Uterus (tissue), 4 donors: ENCODE results near the gene GBA2. TPM values are rescaled to one million over a fixed set of nuclear protein-coding genes. Genes with fewer than 3 reads are reported as not detected.

Source experiments
- DNase-seq, 2 donors: peaks; one replicate each; pipeline ENCODE4 v3.0.0-alpha.2; 2019 to 2020
- H3K27ac ChIP-seq, 2 donors: fragments of 200-600 bp; sonication (generic); 1 replicate in 1 of 2; 2 replicates in 1 of 2; pipeline ENCODE4 v1.5.1; 2016 to 2018
- H3K27me3 ChIP-seq, 2 donors: fragments of 200-600 bp; sonication (generic); one replicate each; pipeline ENCODE4 v1.5.1; 2018 to 2019; ENCODE audit warnings: control low read depth in 1 of 2
- H3K36me3 ChIP-seq, 2 donors: fragments of 200-600 bp; sonication (generic); one replicate each; pipeline ENCODE4 v1.5.1; 2019; ENCODE audit warnings: control low read depth in 1 of 2
- H3K4me1 ChIP-seq, 2 donors: fragments of 200-600 bp; sonication (generic); one replicate each; pipeline ENCODE4 v1.5.1; 2018 to 2019; ENCODE audit warnings: control low read depth in 1 of 2
- H3K4me3 ChIP-seq, 2 donors: fragments of 200-600 bp; sonication (generic); 1 replicate in 1 of 2; 2 replicates in 1 of 2; pipeline ENCODE4 v1.5.1; 2018 to 2019; ENCODE audit warnings: mild to moderate bottlenecking in 1 of 2
- H3K9me3 ChIP-seq, 2 donors: fragments of 200-600 bp; sonication (generic); one replicate each; pipeline ENCODE4 v1.5.1; 2019; ENCODE audit warnings: control low read depth in 1 of 2
- CTCF ChIP-seq, 4 experiments: fragments of 200-600 bp in 2 of 4; fragments of 450-650 bp in 2 of 4; sonication (generic) in 2 of 4; IDR thresholded peaks; one replicate each; pipeline ENCODE4 v1.5.1; 2016 to 2019; ENCODE audit warnings: antibody characterized with exemption in 4 of 4, mild to moderate bottlenecking in 2 of 4, moderate library complexity in 1 of 4
- POLR2A ChIP-seq, 2 donors: fragments of 450-650 bp; IDR thresholded peaks; one replicate each; pipeline ENCODE4 v1.6.1; 2016; ENCODE audit warnings: antibody characterized with exemption in 2 of 2, mild to moderate bottlenecking in 1 of 2, moderate library complexity in 1 of 2
- intact Hi-C: fragments of 100-400 bp; cut with DNase I; formaldehyde crosslinking; loops from one replicate; pipeline ENCODE4 v1.15.1; 2023; ENCODE audit warnings: low total_unique reads
- total RNA-seq, 4 donors: library from RNA; depleted of rRNA in 3 of 4; stranded (reverse); fragments of >200 nt in 3 of 4; gene quantifications; one replicate each; pipeline versions ENCODE4 v1.1.0 to v1.2.4, GENCODE V29; 2014 to 2023
- donor health status: DM: yes; HTN: yes; CAD: no.

GBA2 gene
- total RNA-seq, 4 donors from 2014 or later = 26.9 to 104 (median 42.1) TPM

GRCh38 chr9:35714579-35715252 lies 34.3 kb downstream of the GBA2 start:
- Histone ChIP-seq H3K4me3 (no peak overlapping the region), H3K9me3 (no peaks in the 10 kb centered on the region), H3K27ac (no peak overlapping the region), H3K27me3 (no peaks in the 10 kb centered on the region), H3K4me1 (no peaks in the 10 kb centered on the region), H3K36me3 (no peaks in the 10 kb centered on the region)
- DNase-seq = no peak
- intact Hi-C loops = no loop called here
- no peak for TF ChIP-seq POLR2A (IDR thresholded peaks at IDR 0.05)
- no peak for TF ChIP-seq CTCF (IDR thresholded peaks at IDR 0.05)

DNA sequence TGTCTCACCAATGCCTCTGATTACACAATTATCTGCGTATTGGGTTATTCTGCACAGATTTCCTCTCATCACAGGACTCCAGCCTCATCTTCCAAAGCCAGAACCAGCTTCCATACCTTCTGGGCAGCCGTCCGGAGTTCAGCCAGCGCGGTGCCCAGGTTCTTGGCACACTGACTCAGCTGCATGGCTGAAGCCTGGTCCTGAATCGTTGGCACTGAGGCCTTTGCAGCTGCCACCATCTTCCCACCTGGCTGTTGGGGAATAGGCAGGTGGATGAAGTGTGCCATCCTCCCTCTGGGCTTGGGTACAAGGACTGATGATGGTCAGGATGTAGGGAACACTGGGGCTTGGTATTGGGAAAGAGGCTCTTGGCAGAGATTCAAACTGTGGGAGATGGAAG lies 34.9 kb downstream of the GBA2 start:
- no peak for TF ChIP-seq CTCF (IDR thresholded peaks at IDR 0.05)
- no peak for TF ChIP-seq POLR2A (IDR thresholded peaks at IDR 0.05)
- H3K9me3 ChIP-seq = no peaks in the 10 kb centered on the region
- no peak for DNase-seq
- no peak overlapping the region for H3K27ac ChIP-seq
- intact Hi-C loops = no loop called here
- no peaks in the 10 kb centered on the region for H3K36me3 ChIP-seq
- no peak overlapping the region for H3K4me3 ChIP-seq
- H3K27me3 ChIP-seq = no peaks in the 10 kb centered on the region
- H3K4me1 ChIP-seq = no peaks in the 10 kb centered on the region

DNA sequence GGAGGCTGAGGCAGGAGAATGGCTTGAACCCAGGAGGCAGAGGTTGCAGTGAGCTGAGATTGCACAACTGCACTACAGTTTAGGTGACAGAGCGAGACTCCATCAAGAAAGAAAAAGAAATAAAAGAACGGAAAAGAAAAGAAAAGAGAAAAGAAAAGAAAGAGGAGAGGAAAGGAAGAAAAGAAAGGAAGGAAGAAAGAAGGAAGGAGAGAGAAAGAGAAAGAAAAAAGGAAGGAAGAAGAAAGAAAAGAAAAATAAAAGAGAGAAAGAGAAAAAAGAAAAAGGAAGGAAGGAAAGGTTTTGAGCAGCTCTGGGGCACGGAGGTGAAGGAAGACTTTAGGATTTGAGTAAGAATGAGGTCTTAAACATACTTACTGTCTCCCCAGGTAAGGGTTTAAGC lies 35.5 kb downstream of the GBA2 start:
- intact Hi-C loops = no loop called here
- Histone ChIP-seq H3K9me3 (no peaks in the 10 kb centered on the region), H3K27ac (no peak overlapping the region), H3K36me3 (no peaks in the 10 kb centered on the region), H3K4me3 (no peak overlapping the region), H3K4me1 (no peaks in the 10 kb centered on the region), H3K27me3 (no peaks in the 10 kb centered on the region)
- no peak for DNase-seq
- TF ChIP-seq CTCF (IDR thresholded peaks at IDR 0.05) (no peak), POLR2A (IDR thresholded peaks at IDR 0.05) (no peak)

GRCh38 chr9:35712762-35713400 lies 36.1 kb downstream of the GBA2 start:
- Histone ChIP-seq H3K36me3 (no peaks in the 10 kb centered on the region), H3K27me3 (no peaks in the 10 kb centered on the region), H3K27ac (no peak overlapping the region), H3K4me1 (no peaks in the 10 kb centered on the region), H3K9me3 (no peaks in the 10 kb centered on the region), H3K4me3 (no peak overlapping the region)
- no peak for DNase-seq
- intact Hi-C loops = no loop called here
- no peak for TF ChIP-seq CTCF (IDR thresholded peaks at IDR 0.05)
- no peak for TF ChIP-seq POLR2A (IDR thresholded peaks at IDR 0.05)
